Caco-2 (cell line): Measurements from ENCODE around the gene LRBA. TPM values are rescaled to one million over a fixed set of nuclear protein-coding genes. Genes with fewer than 3 reads are reported as not detected.

ENCODE experiments used
- BruUV-seq: library from RNA; stranded (reverse); fragments of 400-500 nt; replicated peaks from 2 replicates; lab custom pipeline; 2021; lab: Mats Ljungman, UMichigan
- CTCF ChIA-PET: fragments of 300-600 bp; sonication (Branson Sonifier 250); formaldehyde crosslinking; loops from one replicate; lab custom pipeline; 2022; ENCODE audit warnings: antibody characterized with exemption; lab: Charles Lee
- POLR2A ChIA-PET: fragments of 300-600 bp; sonication (Branson Sonifier 250); formaldehyde crosslinking; loops from one replicate; lab custom pipeline; 2022; ENCODE audit warnings: antibody characterized with exemption; lab: Charles Lee
- DNase-seq, 2 experiments: peaks; one replicate each; pipeline versions ENCODE4 v3.0.0 to v3.0.0-alpha.2; 2020 to 2022
- H3K27me3 ChIP-seq: replicated peaks from 2 replicates; pipeline ENCODE4 v1.6.0; 2011; ENCODE audit warnings: low read length; ENCODE audit not compliant: control insufficient read depth, insufficient read depth
- H3K36me3 ChIP-seq: 2 replicates; pipeline ENCODE4 v1.5.1; 2011; ENCODE audit warnings: low read length; ENCODE audit not compliant: control insufficient read depth, insufficient read depth
- H3K4me1 ChIP-seq: fragments of 250-450 bp; sonication (Bioruptor Pico); 2 replicates; pipeline ENCODE4 v1.5.1; 2020; ENCODE audit warnings: mild to moderate bottlenecking
- H3K4me3 ChIP-seq: 2 replicates; pipeline ENCODE4 v1.5.1; 2011; ENCODE audit warnings: low read depth, mild to moderate bottlenecking, control low read depth, low read length
- H3K9me3 ChIP-seq: fragments of 250-450 bp; sonication (Bioruptor Pico); 2 replicates; pipeline ENCODE4 v1.5.1; 2020; ENCODE audit warnings: mild to moderate bottlenecking, moderate library complexity
- H3K27ac Mint-ChIP-seq: one replicate; pipeline ENCODE4 v1.8.0; 2022; ENCODE audit warnings: mixed read lengths; ENCODE audit not compliant: unreplicated experiment
- H3K27me3 Mint-ChIP-seq: one replicate; pipeline ENCODE4 v1.8.0; 2022; ENCODE audit warnings: mixed read lengths; ENCODE audit not compliant: insufficient read depth, unreplicated experiment
- H3K36me3 Mint-ChIP-seq: one replicate; pipeline ENCODE4 v1.8.0; 2022; ENCODE audit warnings: mild to moderate bottlenecking, mixed read lengths; ENCODE audit not compliant: insufficient read depth, unreplicated experiment
- H3K4me1 Mint-ChIP-seq: one replicate; pipeline ENCODE4 v1.8.0; 2022; ENCODE audit warnings: low read depth, mixed read lengths; ENCODE audit not compliant: unreplicated experiment
- H3K4me3 Mint-ChIP-seq: one replicate; pipeline ENCODE4 v1.8.0; 2022; ENCODE audit warnings: mild to moderate bottlenecking, moderate library complexity, mixed read lengths; ENCODE audit not compliant: unreplicated experiment
- H3K9me3 Mint-ChIP-seq: one replicate; pipeline ENCODE4 v1.8.0; 2022; ENCODE audit warnings: mixed read lengths; ENCODE audit not compliant: unreplicated experiment
- CTCF ChIP-seq, 2 experiments: fragments of 200-600 bp in 1 of 2; IDR thresholded peaks; 1 replicate in 1 of 2; 2 replicates in 1 of 2; pipeline versions ENCODE4 v1.5.1 to v1.8.0; 2011 to 2022; ENCODE audit warnings: antibody characterized with exemption in 1 of 2, control low read depth in 1 of 2, inconsistent platforms in 1 of 2, low read depth in 1 of 2, low read length in 1 of 2, mild to moderate bottlenecking in 1 of 2, moderate library complexity in 1 of 2; ENCODE audit not compliant: insufficient read depth in 1 of 2, severe bottlenecking in 1 of 2, unreplicated experiment in 1 of 2
- intact Hi-C: fragments of 100-400 bp; cut with micrococcal nuclease; formaldehyde crosslinking; loops from one replicate; pipeline ENCODE4 v1.10.0; 2022; ENCODE audit not compliant: unreplicated experiment
- total RNA-seq: library from RNA; stranded (reverse); gene quantifications from 2 replicates; pipeline ENCODE4 v1.2.3, GENCODE V29; 2022

LRBA gene
- total RNA-seq, 1 experiment from 2014 or later = 53.2 TPM

GRCh38 chr4:150479657-150480056 lies 535.4 kb downstream of the LRBA start:
- DNase-seq = no peak
- Mint-ChIP-seq H3K4me3 (no peak overlapping the region), H3K4me1 (no peaks in the 10 kb centered on the region), H3K36me3 (peaks cover 17% of the 10 kb centered on the region), H3K9me3 (no peaks in the 10 kb centered on the region), H3K27ac (no peak overlapping the region), H3K27me3 (no peaks in the 10 kb centered on the region)
- BruUV-seq = no TSS peak
- no peaks in the 10 kb centered on the region for H3K4me1 ChIP-seq
- H3K9me3 ChIP-seq = no peaks in the 10 kb centered on the region
- intact Hi-C loops = loop anchor here (10.0 kb wide), 1 partner anchor 385 kb away; no protein-coding TSS in a partner anchor
- ChIA-PET POLR2A (no interaction called here), CTCF (no interaction called here)
- no peaks in the 10 kb centered on the region for H3K36me3 ChIP-seq
- no peak overlapping the region for H3K4me3 ChIP-seq
- H3K27me3 ChIP-seq = no peaks in the 10 kb centered on the region
- no peak for TF ChIP-seq CTCF (IDR thresholded peaks at IDR 0.05; ENCODE audit: insufficient read depth in 1 of 2, low read depth in 1 of 2, low read length in 1 of 2, severe bottlenecking in 1 of 2, unreplicated experiment in 1 of 2)

GRCh38 chr4:150477869-150478268 lies 537.2 kb downstream of the LRBA start:
- H3K4me1 ChIP-seq = no peaks in the 10 kb centered on the region
- ChIA-PET POLR2A (no interaction called here), CTCF (no interaction called here)
- H3K36me3 Mint-ChIP-seq = peaks cover 17% of the 10 kb centered on the region
- no peaks in the 10 kb centered on the region for H3K9me3 Mint-ChIP-seq
- no peaks in the 10 kb centered on the region for H3K27me3 Mint-ChIP-seq
- intact Hi-C loops = loop anchor here (10.0 kb wide), 1 partner anchor 387 kb away; no protein-coding TSS in a partner anchor
- no peaks in the 10 kb centered on the region for H3K27me3 ChIP-seq
- no peaks in the 10 kb centered on the region for H3K9me3 ChIP-seq
- H3K27ac Mint-ChIP-seq = no peak overlapping the region
- no peaks in the 10 kb centered on the region for H3K4me1 Mint-ChIP-seq
- H3K4me3 ChIP-seq = no peak overlapping the region
- DNase-seq = no peak
- no peaks in the 10 kb centered on the region for H3K36me3 ChIP-seq
- H3K4me3 Mint-ChIP-seq = no peak overlapping the region
- TF ChIP-seq CTCF (IDR thresholded peaks at IDR 0.05; ENCODE audit: insufficient read depth in 1 of 2, low read depth in 1 of 2, low read length in 1 of 2, severe bottlenecking in 1 of 2, unreplicated experiment in 1 of 2) = no peak
- no TSS peak for BruUV-seq

GRCh38 chr4:150476776-150477175 lies 538.3 kb downstream of the LRBA start:
- DNase-seq = no peak
- no peaks in the 10 kb centered on the region for H3K36me3 ChIP-seq
- H3K4me1 Mint-ChIP-seq = no peaks in the 10 kb centered on the region
- H3K36me3 Mint-ChIP-seq = peaks cover 17% of the 10 kb centered on the region
- BruUV-seq = no TSS peak
- CTCF ChIA-PET = interaction anchor here (0.7 kb wide), 1 partner anchor 30 kb away, joined by 3 read pairs; no protein-coding TSS in a partner anchor
- H3K27ac Mint-ChIP-seq = no peak overlapping the region
- no peaks in the 10 kb centered on the region for H3K9me3 ChIP-seq
- POLR2A ChIA-PET = no interaction called here
- H3K4me1 ChIP-seq = no peaks in the 10 kb centered on the region
- no peaks in the 10 kb centered on the region for H3K27me3 Mint-ChIP-seq
- intact Hi-C loops = loop anchor here (10.0 kb wide), 1 partner anchor 388 kb away; no protein-coding TSS in a partner anchor
- no peaks in the 10 kb centered on the region for H3K27me3 ChIP-seq
- no peak overlapping the region for H3K4me3 ChIP-seq
- H3K4me3 Mint-ChIP-seq = no peak overlapping the region
- no peaks in the 10 kb centered on the region for H3K9me3 Mint-ChIP-seq
- TF ChIP-seq CTCF (IDR thresholded peaks at IDR 0.05; ENCODE audit: insufficient read depth in 1 of 2, low read depth in 1 of 2, low read length in 1 of 2, severe bottlenecking in 1 of 2, unreplicated experiment in 1 of 2) = no peak
